Fibroblast of lung (primary cell): ENCODE measurements around the gene RNF215. TPM values are rescaled to one million over a fixed set of nuclear protein-coding genes. Genes with fewer than 3 reads are reported as not detected.
"Not testable (repeated sequence)": the region's sequence is repeated elsewhere in the genome, so short reads cannot be mapped to it uniquely, and the experiment has no call there.

Experiments used
- DNase-seq, 2 donors: peaks; one replicate each; pipeline versions ENCODE4 v3.0.0 to v3.0.0-alpha.2; 2010; ENCODE audit warnings: low read depth in 2 of 2
- H2AFZ ChIP-seq: 2 replicates; pipeline ENCODE4 v1.5.1; 2012; ENCODE audit warnings: low read length, control low read depth, inconsistent platforms
- H3K27ac ChIP-seq: 2 replicates; pipeline ENCODE4 v1.5.1; 2011; ENCODE audit warnings: low read length, control low read depth; ENCODE audit not compliant: insufficient read depth
- H3K27me3 ChIP-seq: 2 replicates; pipeline ENCODE4 v1.5.1; 2011; ENCODE audit warnings: mild to moderate bottlenecking, low read length; ENCODE audit not compliant: control insufficient read depth, insufficient read depth
- H3K36me3 ChIP-seq: 2 replicates; pipeline ENCODE4 v1.5.1; 2011; ENCODE audit warnings: low read length; ENCODE audit not compliant: control insufficient read depth, insufficient read depth
- H3K4me1 ChIP-seq: 2 replicates; pipeline ENCODE4 v1.5.1; 2011; ENCODE audit warnings: low read length; ENCODE audit not compliant: control insufficient read depth, insufficient read depth; ENCODE audit errors: extremely low read depth
- H3K4me2 ChIP-seq: 2 replicates; pipeline ENCODE4 v1.5.1; 2011; ENCODE audit warnings: low read length, control low read depth; ENCODE audit not compliant: insufficient read depth; ENCODE audit errors: extremely low read depth
- H3K4me3 ChIP-seq, 4 experiments: fragments of 200-600 bp in 1 of 4; sonication (generic) in 1 of 4; replicated peaks in 1 of 4; 2 replicates each; pipeline ENCODE4 v1.5.1; 2011 to 2016; ENCODE audit warnings: low read length in 4 of 4, low read depth in 3 of 4, mild to moderate bottlenecking in 3 of 4, control low read depth in 2 of 4, inconsistent platforms in 1 of 4, mixed read lengths in 1 of 4; ENCODE audit not compliant: insufficient read depth in 1 of 4; ENCODE audit errors: control extremely low read depth in 1 of 4
- H3K79me2 ChIP-seq: 2 replicates; pipeline ENCODE4 v1.5.1; 2012; ENCODE audit warnings: mild to moderate bottlenecking, low read length, inconsistent platforms; ENCODE audit not compliant: control insufficient read depth, insufficient read depth
- H3K9ac ChIP-seq: 2 replicates; pipeline ENCODE4 v1.5.1; 2011; ENCODE audit warnings: mild to moderate bottlenecking, low read length, control low read depth; ENCODE audit not compliant: insufficient read depth
- H3K9me3 ChIP-seq: 2 replicates; pipeline ENCODE4 v1.5.1; 2012; ENCODE audit warnings: low read depth, low read length; ENCODE audit not compliant: control insufficient read depth, insufficient read depth
- H4K20me1 ChIP-seq: 2 replicates; pipeline ENCODE4 v1.5.1; 2011; ENCODE audit warnings: low read length; ENCODE audit not compliant: control insufficient read depth, insufficient read depth; ENCODE audit errors: extremely low read depth
- EZH2 ChIP-seq: IDR thresholded peaks from 2 replicates; pipeline ENCODE4 v1.5.1; 2012; ENCODE audit warnings: low read length, control low read depth, mild to moderate bottlenecking; ENCODE audit errors: missing control alignments
- polyA plus RNA-seq, 2 donors: library from polyadenylated mRNA; depleted of rRNA in 1 of 2; stranded (reverse) in 1 of 2; unstranded in 1 of 2; fragments of >200 nt; gene quantifications; 2 replicates each; pipeline ENCODE4 v1.2.1, GENCODE V29; 2011 to 2012; ENCODE audit warnings: missing spikeins in 1 of 2
- total RNA-seq: library from RNA; depleted of rRNA; stranded (reverse); fragments of >200 nt; gene quantifications from 2 replicates; pipeline ENCODE4 v1.2.1, GENCODE V29; 2014
- TF ChIP-seq, protein P1 (sequence below), 2 donors: IDR thresholded peaks in 1 of 2; conservative IDR thresholded peaks in 1 of 2; 1 replicate in 1 of 2; 2 replicates in 1 of 2; pipeline ENCODE4 v1.5.1; 2011 to 2012; ENCODE audit warnings: low read length in 2 of 2, control low read depth in 1 of 2, inconsistent platforms in 1 of 2, low read depth in 1 of 2, mild to moderate bottlenecking in 1 of 2

Gene RNF215
- total and polyA plus RNA-seq, 2 donors (not counting 1 experiment from before 2014, with no cell fraction given), result 5.3 to 30.2 TPM

- no peaks in the 10 kb centered on the region for H3K27me3 ChIP-seq
- peaks cover 11% of the 10 kb centered on the region for H3K4me1 ChIP-seq
- no peak overlapping the region for H3K27ac ChIP-seq
- no peak overlapping the region for H2AFZ ChIP-seq
- TF ChIP-seq EZH2, result no peak
- TF ChIP-seq, protein P1, sequence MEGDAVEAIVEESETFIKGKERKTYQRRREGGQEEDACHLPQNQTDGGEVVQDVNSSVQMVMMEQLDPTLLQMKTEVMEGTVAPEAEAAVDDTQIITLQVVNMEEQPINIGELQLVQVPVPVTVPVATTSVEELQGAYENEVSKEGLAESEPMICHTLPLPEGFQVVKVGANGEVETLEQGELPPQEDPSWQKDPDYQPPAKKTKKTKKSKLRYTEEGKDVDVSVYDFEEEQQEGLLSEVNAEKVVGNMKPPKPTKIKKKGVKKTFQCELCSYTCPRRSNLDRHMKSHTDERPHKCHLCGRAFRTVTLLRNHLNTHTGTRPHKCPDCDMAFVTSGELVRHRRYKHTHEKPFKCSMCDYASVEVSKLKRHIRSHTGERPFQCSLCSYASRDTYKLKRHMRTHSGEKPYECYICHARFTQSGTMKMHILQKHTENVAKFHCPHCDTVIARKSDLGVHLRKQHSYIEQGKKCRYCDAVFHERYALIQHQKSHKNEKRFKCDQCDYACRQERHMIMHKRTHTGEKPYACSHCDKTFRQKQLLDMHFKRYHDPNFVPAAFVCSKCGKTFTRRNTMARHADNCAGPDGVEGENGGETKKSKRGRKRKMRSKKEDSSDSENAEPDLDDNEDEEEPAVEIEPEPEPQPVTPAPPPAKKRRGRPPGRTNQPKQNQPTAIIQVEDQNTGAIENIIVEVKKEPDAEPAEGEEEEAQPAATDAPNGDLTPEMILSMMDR (conservative IDR thresholded peaks at IDR 0.05 in 1 of 2, IDR thresholded peaks at IDR 0.05 in 1 of 2; ENCODE audit: low read depth in 1 of 2, low read length in 2 of 2), result no peak
- no peak overlapping the region for H3K4me3 ChIP-seq
- H3K36me3 ChIP-seq, result peaks cover 6% of the 10 kb centered on the region
- DNase-seq, result peak in 1 of 2 donors; percentile 25
- H3K4me2 ChIP-seq, result no peak overlapping the region
- no peak overlapping the region for H3K9ac ChIP-seq
- peaks cover 22% of the 10 kb centered on the region for H3K79me2 ChIP-seq
- no peaks in the 10 kb centered on the region for H3K9me3 ChIP-seq
- no peaks in the 10 kb centered on the region for H4K20me1 ChIP-seq
These were observed 15.0 kb upstream of the RNF215 start for GRCh38 chr22:30402028-30402765.

DNA sequence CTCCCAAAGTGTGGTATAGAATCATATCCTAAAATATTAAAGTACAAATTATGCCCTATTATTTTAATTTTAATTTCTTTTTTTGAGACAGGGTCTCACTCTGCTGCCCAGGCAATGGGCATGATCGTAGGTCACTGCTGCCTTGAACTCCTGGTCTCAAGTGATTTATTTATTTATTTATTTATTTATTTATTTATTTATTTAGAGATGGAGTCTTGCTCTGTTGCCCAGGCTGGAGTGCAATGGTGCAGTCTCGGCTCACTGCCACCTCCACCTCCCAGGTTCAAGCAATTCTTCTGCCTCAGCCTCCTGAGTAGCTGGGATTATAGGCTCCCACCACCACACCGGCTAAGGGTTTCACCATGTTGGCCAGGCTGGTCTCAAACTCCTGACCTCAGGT lies 13.8 kb upstream of the RNF215 start:
- H3K4me2 ChIP-seq, H3K36me3 ChIP-seq, DNase-seq, H4K20me1 ChIP-seq, H3K9me3 ChIP-seq, H3K27ac ChIP-seq, H3K4me3 ChIP-seq, H3K27me3 ChIP-seq, H2AFZ ChIP-seq, H3K9ac ChIP-seq: not testable (repeated sequence)
- Histone ChIP-seq H3K4me1 (peaks cover 11% of the 10 kb centered on the region), H3K79me2 (peaks cover 22% of the 10 kb centered on the region)

DNA sequence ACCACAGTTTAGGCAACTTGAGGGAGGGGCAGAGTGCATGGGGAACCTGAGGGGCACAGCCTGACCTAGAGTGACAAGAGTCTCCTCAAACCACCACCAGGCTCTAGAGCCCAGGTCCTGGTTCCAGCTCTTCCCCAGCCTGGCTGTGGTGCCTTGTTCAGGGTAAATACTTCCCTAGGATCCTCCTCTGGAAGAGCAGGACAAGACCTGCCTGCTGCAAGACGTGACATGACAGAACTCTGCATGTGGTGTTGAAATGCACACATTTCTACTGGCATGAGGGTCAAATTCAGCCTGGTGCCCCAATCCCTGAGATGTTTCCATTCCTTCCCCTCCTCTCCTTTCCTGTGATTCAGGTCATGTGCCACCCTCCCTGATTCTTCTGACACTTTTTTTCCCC lies 12.9 kb upstream of the RNF215 start:
- TF ChIP-seq, protein P1 (conservative IDR thresholded peaks at IDR 0.05 in 1 of 2, IDR thresholded peaks at IDR 0.05 in 1 of 2; ENCODE audit: low read depth in 1 of 2, low read length in 2 of 2), result no peak
- no peak for TF ChIP-seq EZH2
- H3K9me3 ChIP-seq, result no peaks in the 10 kb centered on the region
- no peak overlapping the region for H2AFZ ChIP-seq
- peaks cover 2% of the 10 kb centered on the region for H3K36me3 ChIP-seq
- DNase-seq, result no peak
- peaks cover 11% of the 10 kb centered on the region for H3K4me1 ChIP-seq
- no peaks in the 10 kb centered on the region for H4K20me1 ChIP-seq
- H3K27me3 ChIP-seq, result no peaks in the 10 kb centered on the region
- peaks cover 22% of the 10 kb centered on the region for H3K79me2 ChIP-seq
- no peak overlapping the region for H3K27ac ChIP-seq
- no peak overlapping the region for H3K9ac ChIP-seq
- H3K4me2 ChIP-seq, result no peak overlapping the region
- H3K4me3 ChIP-seq, result no peak overlapping the region
